MCF 10A (cell line): ENCODE results near the gene SLC17A1. TPM values are rescaled to one million over a fixed set of nuclear protein-coding genes. Genes with fewer than 3 reads are reported as not detected.

ENCODE experiments used
- BruUV-seq: library from RNA; stranded (reverse); fragments of 400-500 nt; replicated peaks from 2 replicates; lab custom pipeline; 2021; lab: Mats Ljungman, UMichigan
- CTCF ChIA-PET: fragments of 300-600 bp; sonication (Branson Sonifier 250); formaldehyde crosslinking; extraction: SDS; loops from one replicate; lab custom pipeline; 2021; ENCODE audit warnings: antibody characterized with exemption, inconsistent platforms; lab: Yijun Ruan, JAX
- POLR2A ChIA-PET: fragments of 300-600, 350-650 bp; sonication (Branson Sonifier 250); formaldehyde crosslinking; extraction: SDS; loops from one replicate; lab custom pipeline; 2020; ENCODE audit warnings: antibody characterized with exemption, inconsistent platforms; lab: Yijun Ruan, JAX
- DNase-seq: peaks from one replicate; pipeline ENCODE4 v3.0.0-alpha.2; 2018; ENCODE audit not compliant: unreplicated experiment
- H3K27ac Mint-ChIP-seq: one replicate; pipeline ENCODE4 v1.8.0; 2022; ENCODE audit warnings: mild to moderate bottlenecking, low read depth, mixed read lengths; ENCODE audit not compliant: unreplicated experiment
- H3K27me3 Mint-ChIP-seq: one replicate; pipeline ENCODE4 v1.8.0; 2022; ENCODE audit warnings: mixed read lengths; ENCODE audit not compliant: insufficient read depth, unreplicated experiment
- H3K36me3 Mint-ChIP-seq: one replicate; pipeline ENCODE4 v1.8.0; 2022; ENCODE audit warnings: mild to moderate bottlenecking, moderate library complexity, mixed read lengths; ENCODE audit not compliant: insufficient read depth, unreplicated experiment
- H3K4me1 Mint-ChIP-seq: one replicate; pipeline ENCODE4 v1.8.0; 2022; ENCODE audit warnings: mixed read lengths; ENCODE audit not compliant: insufficient read depth, unreplicated experiment
- H3K4me3 Mint-ChIP-seq: one replicate; pipeline ENCODE4 v1.8.0; 2022; ENCODE audit warnings: mild to moderate bottlenecking, moderate library complexity, mixed read lengths; ENCODE audit not compliant: unreplicated experiment
- H3K9me3 Mint-ChIP-seq: one replicate; pipeline ENCODE4 v1.8.0; 2022; ENCODE audit warnings: mixed read lengths; ENCODE audit not compliant: unreplicated experiment
- intact Hi-C: fragments of 100-400 bp; cut with micrococcal nuclease; formaldehyde crosslinking; loops from 2 replicates; pipeline ENCODE4 v1.14.1; 2022
- total RNA-seq: library from RNA; stranded (reverse); gene quantifications from 2 replicates; pipeline ENCODE4 v1.2.3, GENCODE V29; 2022
- TF ChIP-seq, protein P1 (sequence below): fragments of 200-600 bp; IDR thresholded peaks from one replicate; pipeline ENCODE4 v1.8.0; 2022; ENCODE audit warnings: antibody characterized with exemption, mild to moderate bottlenecking; ENCODE audit not compliant: unreplicated experiment

SLC17A1 gene
- total RNA-seq, 1 experiment from 2014 or later, result not detected

DNA sequence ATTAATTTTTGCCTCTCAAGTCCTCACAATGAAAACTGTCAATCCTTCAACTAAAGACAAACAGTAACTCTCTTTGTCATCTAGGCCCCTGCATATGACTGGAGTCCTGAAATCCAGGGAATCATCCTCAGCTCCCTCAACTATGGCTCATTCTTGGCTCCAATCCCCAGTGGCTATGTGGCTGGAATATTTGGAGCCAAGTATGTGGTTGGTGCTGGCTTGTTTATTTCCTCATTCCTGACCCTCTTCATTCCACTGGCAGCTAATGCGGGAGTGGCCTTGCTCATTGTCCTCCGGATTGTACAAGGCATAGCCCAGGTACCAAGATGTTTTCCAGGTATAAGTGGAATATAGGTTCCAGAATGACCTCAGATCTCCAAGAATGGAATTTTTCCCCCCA, 61.9 kb downstream of the SLC17A1 start:
- peak; percentile 33 for DNase-seq
- H3K9me3 Mint-ChIP-seq, result no peaks in the 10 kb centered on the region
- intact Hi-C loops, result no loop called here

GRCh38 chr6:25768566-25768965, 63.3 kb downstream of the SLC17A1 start:
- H3K4me3 Mint-ChIP-seq, result no peak overlapping the region
- intact Hi-C loops, result no loop called here
- no TSS peak for BruUV-seq
- H3K4me1 Mint-ChIP-seq, result no peaks in the 10 kb centered on the region
- TF ChIP-seq, protein P1, sequence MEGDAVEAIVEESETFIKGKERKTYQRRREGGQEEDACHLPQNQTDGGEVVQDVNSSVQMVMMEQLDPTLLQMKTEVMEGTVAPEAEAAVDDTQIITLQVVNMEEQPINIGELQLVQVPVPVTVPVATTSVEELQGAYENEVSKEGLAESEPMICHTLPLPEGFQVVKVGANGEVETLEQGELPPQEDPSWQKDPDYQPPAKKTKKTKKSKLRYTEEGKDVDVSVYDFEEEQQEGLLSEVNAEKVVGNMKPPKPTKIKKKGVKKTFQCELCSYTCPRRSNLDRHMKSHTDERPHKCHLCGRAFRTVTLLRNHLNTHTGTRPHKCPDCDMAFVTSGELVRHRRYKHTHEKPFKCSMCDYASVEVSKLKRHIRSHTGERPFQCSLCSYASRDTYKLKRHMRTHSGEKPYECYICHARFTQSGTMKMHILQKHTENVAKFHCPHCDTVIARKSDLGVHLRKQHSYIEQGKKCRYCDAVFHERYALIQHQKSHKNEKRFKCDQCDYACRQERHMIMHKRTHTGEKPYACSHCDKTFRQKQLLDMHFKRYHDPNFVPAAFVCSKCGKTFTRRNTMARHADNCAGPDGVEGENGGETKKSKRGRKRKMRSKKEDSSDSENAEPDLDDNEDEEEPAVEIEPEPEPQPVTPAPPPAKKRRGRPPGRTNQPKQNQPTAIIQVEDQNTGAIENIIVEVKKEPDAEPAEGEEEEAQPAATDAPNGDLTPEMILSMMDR, result no peak
- H3K36me3 Mint-ChIP-seq, result no peaks in the 10 kb centered on the region
- H3K27me3 Mint-ChIP-seq, result peaks cover 25% of the 10 kb centered on the region
- no peaks in the 10 kb centered on the region for H3K9me3 Mint-ChIP-seq
- DNase-seq, result no peak
- ChIA-PET CTCF (interaction anchor here (0.6 kb wide), 2 partner anchors 45 to 296 kb away, joined by 3 to 5 read pairs; no protein-coding TSS in a partner anchor), POLR2A (no interaction called here)
- H3K27ac Mint-ChIP-seq, result no peak overlapping the region

More for the DNA sequence above, 61.9 kb downstream of the SLC17A1 start:
- no peaks in the 10 kb centered on the region for H3K4me1 Mint-ChIP-seq
- H3K4me3 Mint-ChIP-seq, result no peak overlapping the region
- TF ChIP-seq, protein P1, result no peak
- ChIA-PET POLR2A (no interaction called here), CTCF (no interaction called here)
- H3K36me3 Mint-ChIP-seq, result no peaks in the 10 kb centered on the region
- BruUV-seq, result no TSS peak
- no peak overlapping the region for H3K27ac Mint-ChIP-seq
- H3K27me3 Mint-ChIP-seq, result peaks cover 14% of the 10 kb centered on the region

- no peaks in the 10 kb centered on the region for H3K36me3 Mint-ChIP-seq
- DNase-seq, result no peak
- peaks cover 44% of the 10 kb centered on the region for H3K27me3 Mint-ChIP-seq
- H3K4me1 Mint-ChIP-seq, result no peaks in the 10 kb centered on the region
- intact Hi-C loops, result no loop called here
- POLR2A ChIA-PET, result no interaction called here
- no peak overlapping the region for H3K27ac Mint-ChIP-seq
- H3K4me3 Mint-ChIP-seq, result no peak overlapping the region
- TF ChIP-seq, protein P1, result no peak
- BruUV-seq, result no TSS peak
- CTCF ChIA-PET, result no interaction called here
- no peaks in the 10 kb centered on the region for H3K9me3 Mint-ChIP-seq
Measured at GRCh38 chr6:25764611-25765010, 67.2 kb downstream of the SLC17A1 start.

GRCh38 chr6:25757936-25758642, 73.8 kb downstream of the SLC17A1 start:
- no peak overlapping the region for H3K27ac Mint-ChIP-seq
- H3K4me3 Mint-ChIP-seq, result no peak overlapping the region
- CTCF ChIA-PET, result no interaction called here
- POLR2A ChIA-PET, result no interaction called here
- H3K36me3 Mint-ChIP-seq, result no peaks in the 10 kb centered on the region
- H3K4me1 Mint-ChIP-seq, result peaks cover 6% of the 10 kb centered on the region
- intact Hi-C loops, result no loop called here
- H3K9me3 Mint-ChIP-seq, result no peaks in the 10 kb centered on the region
- DNase-seq, result no peak
- peaks cover 72% of the 10 kb centered on the region for H3K27me3 Mint-ChIP-seq
- no TSS peak for BruUV-seq
- TF ChIP-seq, protein P1, result no peak
